Adipocyte (in vitro differentiated cells): ENCODE measurements around the gene DNMT1.

Experiments used
- DNase-seq: peaks from one replicate; pipeline ENCODE4 v3.0.0-alpha.2; 2015; ENCODE audit warnings: low read depth
- H3K27me3 ChIP-seq: replicated peaks from 2 replicates; pipeline ENCODE4 v1.7.0; 2013; ENCODE audit warnings: mild to moderate bottlenecking, low read length, moderate library complexity; ENCODE audit not compliant: control insufficient read depth, insufficient read depth
- H3K36me3 ChIP-seq: 2 replicates; pipeline ENCODE4 v1.7.0; 2013; ENCODE audit warnings: low read length, mild to moderate bottlenecking, moderate library complexity; ENCODE audit not compliant: control insufficient read depth, insufficient read depth, severe bottlenecking
- H3K4me1 ChIP-seq: 2 replicates; pipeline ENCODE4 v1.7.0; 2013; ENCODE audit warnings: mild to moderate bottlenecking, low read length, moderate library complexity; ENCODE audit not compliant: control insufficient read depth, insufficient read depth
- H3K4me3 ChIP-seq: 2 replicates; pipeline ENCODE4 v1.7.0; 2013; ENCODE audit warnings: mild to moderate bottlenecking, low read length, moderate library complexity
- H3K9ac ChIP-seq: 2 replicates; pipeline ENCODE4 v1.7.0; 2013; ENCODE audit warnings: mild to moderate bottlenecking, low read length, moderate library complexity
- H3K9me3 ChIP-seq: 2 replicates; pipeline ENCODE4 v1.7.0; 2013; ENCODE audit warnings: mild to moderate bottlenecking, low read length, moderate library complexity; ENCODE audit not compliant: control insufficient read depth

DNMT1 gene

DNA sequence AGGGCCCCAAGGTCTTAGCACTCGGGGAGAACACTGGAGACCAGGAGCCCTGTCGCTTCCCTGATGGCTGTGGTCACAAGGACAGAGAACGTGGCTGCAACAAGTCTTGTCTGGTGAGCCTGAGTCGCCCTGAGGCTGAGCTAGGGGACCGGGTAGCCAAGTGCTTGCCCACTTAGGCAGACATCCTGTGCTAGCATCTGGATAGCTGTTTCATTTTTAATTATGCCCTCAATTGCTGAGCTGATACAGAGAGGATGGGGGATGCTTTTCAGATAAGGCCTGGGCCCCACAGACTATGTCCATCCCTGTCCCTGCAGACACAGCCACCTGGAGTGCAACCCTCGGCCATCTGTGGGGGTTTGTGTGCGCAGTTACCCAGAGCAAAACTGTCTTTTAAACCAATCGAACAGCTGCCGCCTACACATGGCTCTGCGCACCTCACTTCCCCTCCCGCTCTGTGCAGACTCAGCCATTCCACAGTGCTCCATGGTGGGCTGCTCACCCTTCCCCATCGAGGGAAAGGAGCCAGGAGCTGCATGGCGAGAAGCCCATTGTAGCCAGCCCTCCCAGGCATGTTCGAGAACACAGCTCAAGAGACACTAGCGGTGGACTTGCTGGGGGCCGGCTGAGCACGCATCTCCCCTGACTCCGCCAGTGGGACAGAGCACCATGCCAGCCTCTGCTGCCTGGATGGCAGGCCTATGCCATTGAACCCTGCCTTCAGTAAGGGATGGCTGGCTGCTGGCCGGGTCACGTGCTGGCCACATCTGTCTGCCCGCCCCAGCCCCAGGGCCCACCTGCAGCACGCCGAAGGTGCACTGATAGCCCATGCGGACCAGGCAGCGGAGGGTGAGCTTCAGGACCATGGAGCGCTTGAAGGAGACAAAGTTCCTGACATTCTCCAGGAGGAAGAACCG is 55.6 kb downstream of the DNMT1 start:
- Histone ChIP-seq H3K9me3 (no peaks in the 10 kb centered on the region), H3K36me3 (peaks cover 96% of the 10 kb centered on the region), H3K4me1 (no peaks in the 10 kb centered on the region), H3K4me3 (no peak overlapping the region), H3K9ac (no peak overlapping the region), H3K27me3 (no peaks in the 10 kb centered on the region)
- no peak for DNase-seq

DNA sequence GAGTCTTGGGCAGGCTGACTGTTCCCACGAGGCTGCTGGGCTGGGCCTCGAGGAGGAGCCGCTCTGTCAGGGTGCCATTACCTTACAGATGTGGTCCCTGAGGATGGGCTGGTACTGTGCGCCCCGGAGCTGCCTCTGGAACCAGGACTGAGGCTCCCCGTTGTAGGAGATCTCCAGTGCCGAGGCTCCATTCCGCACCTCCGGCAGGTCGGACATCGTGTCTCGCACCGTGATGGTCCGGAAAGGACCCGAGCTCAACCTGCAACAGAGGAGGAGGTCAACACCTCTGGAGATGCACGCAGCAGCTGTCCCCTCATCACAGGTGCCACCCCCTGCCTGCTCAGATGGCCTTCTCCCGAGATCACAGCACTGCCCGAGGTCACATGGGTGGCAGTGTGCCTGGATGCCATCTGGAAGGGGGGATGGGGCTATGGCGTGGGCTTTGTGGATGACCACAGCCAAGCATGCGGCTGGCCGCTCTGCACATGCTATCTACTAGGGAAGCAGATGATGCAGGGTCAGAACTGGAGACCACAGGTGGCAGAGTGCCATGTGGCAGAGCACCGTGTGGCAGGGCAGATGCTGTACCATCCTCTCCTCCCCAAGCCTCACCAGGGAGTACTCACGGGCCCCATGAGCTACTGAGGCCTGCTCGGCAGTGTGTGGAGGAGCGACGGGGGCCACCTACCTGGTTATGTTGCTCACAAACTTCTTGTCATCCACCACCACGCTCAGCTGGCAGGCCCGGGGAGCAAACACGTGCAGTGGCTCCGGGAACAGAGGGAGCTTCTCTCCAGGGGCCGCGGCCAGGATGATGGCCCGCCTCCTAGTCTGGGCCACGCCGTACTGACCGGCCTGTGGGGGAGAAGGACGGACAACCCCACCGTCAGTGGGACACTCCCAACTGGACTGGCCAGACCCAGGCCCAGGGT is 56.7 kb downstream of the DNMT1 start:
- H3K36me3 ChIP-seq: peaks cover 97% of the 10 kb centered on the region

DNA sequence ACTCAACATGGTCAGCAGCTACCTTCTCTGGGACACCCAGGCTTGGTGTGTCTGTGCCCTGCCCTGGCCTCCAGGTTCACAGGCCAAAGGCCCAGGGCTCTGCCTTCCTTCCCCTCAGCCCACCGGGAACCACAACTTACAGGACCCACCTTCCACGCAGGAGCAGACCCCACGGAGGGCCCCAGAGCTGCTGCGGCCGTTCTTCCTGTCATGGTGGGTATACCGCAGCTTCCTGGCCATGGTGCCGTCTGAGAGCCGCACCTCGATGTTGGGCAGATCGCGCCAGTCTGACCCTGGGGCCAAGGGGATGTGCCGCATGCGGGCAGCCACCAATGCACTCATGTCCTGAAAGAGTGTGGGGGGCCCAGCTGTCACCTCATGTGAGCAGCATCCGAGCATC is 57.8 kb downstream of the DNMT1 start:
- no peaks in the 10 kb centered on the region for H3K9me3 ChIP-seq
- H3K36me3 ChIP-seq: peaks cover 90% of the 10 kb centered on the region
- no peak overlapping the region for H3K4me3 ChIP-seq
- H3K4me1 ChIP-seq: peaks cover 2% of the 10 kb centered on the region
- no peaks in the 10 kb centered on the region for H3K27me3 ChIP-seq
- no peak for DNase-seq
- no peak overlapping the region for H3K9ac ChIP-seq

More for the DNA sequence above, 56.7 kb downstream of the DNMT1 start:
- no peaks in the 10 kb centered on the region for H3K4me1 ChIP-seq
- H3K9me3 ChIP-seq: no peaks in the 10 kb centered on the region
- H3K4me3 ChIP-seq: no peak overlapping the region
- DNase-seq: no peak
- no peaks in the 10 kb centered on the region for H3K27me3 ChIP-seq
- H3K9ac ChIP-seq: no peak overlapping the region

GRCh38 chr19:10135551-10136334 is 59.0 kb downstream of the DNMT1 start:
- Histone ChIP-seq H3K9me3 (no peaks in the 10 kb centered on the region), H3K9ac (no peak overlapping the region), H3K27me3 (no peaks in the 10 kb centered on the region), H3K36me3 (peaks cover 78% of the 10 kb centered on the region), H3K4me1 (peaks cover 12% of the 10 kb centered on the region), H3K4me3 (no peak overlapping the region)
- DNase-seq: no peak

DNA sequence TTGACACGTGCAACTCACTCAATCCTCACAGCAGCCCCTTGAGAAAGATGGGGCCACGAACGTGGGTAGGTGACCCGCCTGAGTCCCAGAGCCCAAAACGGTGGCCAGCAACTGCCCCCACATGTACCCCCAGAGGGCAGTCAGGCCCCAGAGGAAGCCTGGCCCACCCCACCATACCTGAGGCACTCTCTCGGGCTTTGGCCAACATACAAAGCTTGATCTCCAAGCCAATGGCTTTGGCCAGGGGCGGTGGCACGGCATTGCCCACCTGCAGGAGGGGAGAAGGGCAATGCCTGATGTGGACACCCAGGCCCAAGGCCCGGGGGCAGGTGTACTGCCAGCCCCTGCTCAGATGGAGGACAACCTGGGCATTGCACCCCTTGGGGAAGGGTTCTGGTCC is 60.7 kb downstream of the DNMT1 start:
- Histone ChIP-seq H3K9ac (no peak overlapping the region), H3K36me3 (peaks cover 61% of the 10 kb centered on the region), H3K9me3 (no peaks in the 10 kb centered on the region), H3K4me3 (no peak overlapping the region), H3K4me1 (peaks cover 12% of the 10 kb centered on the region), H3K27me3 (no peaks in the 10 kb centered on the region)
- no peak for DNase-seq

- Histone ChIP-seq H3K27me3 (no peaks in the 10 kb centered on the region), H3K9ac (no peak overlapping the region), H3K4me1 (peaks cover 12% of the 10 kb centered on the region), H3K4me3 (no peak overlapping the region), H3K36me3 (peaks cover 58% of the 10 kb centered on the region), H3K9me3 (no peaks in the 10 kb centered on the region)
- DNase-seq: no peak
These were observed 61.2 kb downstream of the DNMT1 start for GRCh38 chr19:10133596-10133995.

GRCh38 chr19:10132905-10133304 is 61.8 kb downstream of the DNMT1 start:
- H3K4me3 ChIP-seq: no peak overlapping the region
- peaks cover 12% of the 10 kb centered on the region for H3K4me1 ChIP-seq
- no peak for DNase-seq
- H3K36me3 ChIP-seq: peaks cover 53% of the 10 kb centered on the region
- no peaks in the 10 kb centered on the region for H3K27me3 ChIP-seq
- H3K9ac ChIP-seq: no peak overlapping the region
- H3K9me3 ChIP-seq: no peaks in the 10 kb centered on the region

DNA sequence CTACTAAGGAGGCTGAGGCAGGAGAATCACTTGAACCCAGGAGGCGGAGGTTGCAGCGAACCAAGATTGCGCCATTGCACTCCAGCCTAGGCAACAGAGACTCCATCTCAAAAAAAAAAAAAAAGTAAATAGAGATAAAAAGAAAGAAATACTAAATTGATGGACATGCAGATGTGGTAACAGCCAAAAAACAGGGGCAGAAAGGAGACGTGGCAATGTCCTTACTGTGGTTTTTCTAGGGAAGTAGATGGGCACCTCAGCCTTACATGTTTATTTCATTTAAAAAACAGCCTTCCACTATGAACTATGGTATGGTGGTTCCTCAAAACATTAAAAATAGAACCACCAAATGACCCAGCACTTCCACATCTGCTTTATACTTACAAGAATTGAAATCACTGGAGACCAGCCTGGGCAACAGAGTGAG is 68.5 kb downstream of the DNMT1 start:
- Histone ChIP-seq H3K36me3 (peaks cover 3% of the 10 kb centered on the region), H3K9me3 (no peaks in the 10 kb centered on the region), H3K4me1 (peaks cover 21% of the 10 kb centered on the region), H3K4me3 (no peak overlapping the region), H3K27me3 (no peaks in the 10 kb centered on the region), H3K9ac (no peak overlapping the region)
- no peak for DNase-seq

GRCh38 chr19:10124429-10124828 is 70.3 kb downstream of the DNMT1 start:
- no peak for DNase-seq
- no peaks in the 10 kb centered on the region for H3K9me3 ChIP-seq
- no peak overlapping the region for H3K9ac ChIP-seq
- no peak overlapping the region for H3K4me3 ChIP-seq
- H3K27me3 ChIP-seq: no peaks in the 10 kb centered on the region
- peaks cover 3% of the 10 kb centered on the region for H3K36me3 ChIP-seq
- H3K4me1 ChIP-seq: peaks cover 26% of the 10 kb centered on the region

GRCh38 chr19:10122045-10122444 is 72.7 kb downstream of the DNMT1 start:
- no peak overlapping the region for H3K4me3 ChIP-seq
- DNase-seq: peak; percentile 67
- no peaks in the 10 kb centered on the region for H3K27me3 ChIP-seq

More at GRCh38 chr19:10122045-10122444, 72.7 kb downstream of the DNMT1 start:
- Histone ChIP-seq H3K9me3 (no peaks in the 10 kb centered on the region), H3K4me1 (peaks cover 34% of the 10 kb centered on the region), H3K36me3 (peaks cover 15% of the 10 kb centered on the region), H3K9ac (peak overlapping the region; percentile 93)
